ENCODE measurements around the gene ADCY3. TPM values are rescaled to one million over a fixed set of nuclear protein-coding genes. Genes with fewer than 3 reads are reported as not detected.

ADCY3 gene
- total RNA-seq: 15.4 TPM
- long read RNA-seq, partial matches to known transcripts: 3 of 21 reads
- long read RNA-seq, other reads (novel, unspliced or antisense): 18 of 21 reads

- no peak for DNase-seq (ENCODE audit: low spot score)
- intact Hi-C loops (cut with DNase I): no loop called here
Measured at GRCh38 chr2:24920098-24920808, at the start of gene ADCY3. TSS of gene ADCY3 (minus strand) at chr2:24920237. CDS start at chr2:24918987, 1,250 bp downstream.

GRCh38 chr2:24969784-24970183, 49.7 kb upstream of the ADCY3 start:
- DNase-seq (ENCODE audit: low spot score): no peak
- intact Hi-C loops (cut with DNase I): loop anchor here (2.0 to 10.0 kb wide), 2 partner anchors 73 to 395 kb away; partner anchors contain the start of gene EFR3B

DNA sequence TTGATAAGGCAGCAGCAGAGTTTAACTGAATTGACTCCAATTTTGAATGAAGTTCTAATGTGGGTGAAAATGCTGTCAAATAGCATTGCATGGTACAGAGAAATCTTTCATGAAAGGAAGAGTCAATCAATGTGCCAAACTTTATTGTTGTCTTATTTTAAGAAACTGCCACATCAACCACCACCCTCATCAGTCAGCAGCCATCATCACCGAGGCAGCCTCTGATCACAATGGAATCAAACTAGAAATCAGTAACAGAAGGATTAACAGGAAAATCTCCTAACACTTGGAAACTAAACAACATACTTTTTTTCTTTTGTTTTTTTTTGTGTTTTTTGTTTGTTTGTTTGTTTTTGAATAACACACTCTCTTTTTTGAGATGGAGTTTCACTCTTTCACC, 41.9 kb upstream of the ADCY3 start:
- DNase-seq (ENCODE audit: low spot score): no peak
- intact Hi-C loops (cut with DNase I): no loop called here

DNA sequence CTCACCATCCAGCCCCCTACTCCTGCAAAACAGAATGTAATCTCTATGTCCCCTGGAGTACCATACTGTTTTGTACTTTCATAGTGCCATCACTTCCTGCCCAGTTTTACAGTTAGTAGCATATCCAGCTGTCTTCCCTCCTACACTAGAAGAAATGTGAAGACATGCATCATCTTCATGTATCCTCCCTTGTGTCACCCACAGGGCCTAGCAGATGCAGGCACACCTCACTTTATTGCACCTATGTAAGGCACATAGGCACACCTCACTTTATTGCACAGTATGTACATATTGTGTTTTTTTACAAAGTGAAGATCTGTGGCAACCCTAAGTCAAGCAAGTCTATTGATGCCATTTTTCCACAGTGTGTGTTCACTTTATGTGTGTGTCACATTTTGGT, 39.7 kb upstream of the ADCY3 start:
- no peak for DNase-seq (ENCODE audit: low spot score)
- intact Hi-C loops (cut with DNase I): no loop called here

GRCh38 chr2:24958411-24958935, 38.4 kb upstream of the ADCY3 start:
- intact Hi-C loops (cut with DNase I): no loop called here
- no peak for DNase-seq (ENCODE audit: low spot score)

- no peak for DNase-seq (ENCODE audit: low spot score)
- intact Hi-C loops (cut with DNase I): no loop called here
Measured at GRCh38 chr2:24957976-24958375, 37.9 kb upstream of the ADCY3 start.

DNA sequence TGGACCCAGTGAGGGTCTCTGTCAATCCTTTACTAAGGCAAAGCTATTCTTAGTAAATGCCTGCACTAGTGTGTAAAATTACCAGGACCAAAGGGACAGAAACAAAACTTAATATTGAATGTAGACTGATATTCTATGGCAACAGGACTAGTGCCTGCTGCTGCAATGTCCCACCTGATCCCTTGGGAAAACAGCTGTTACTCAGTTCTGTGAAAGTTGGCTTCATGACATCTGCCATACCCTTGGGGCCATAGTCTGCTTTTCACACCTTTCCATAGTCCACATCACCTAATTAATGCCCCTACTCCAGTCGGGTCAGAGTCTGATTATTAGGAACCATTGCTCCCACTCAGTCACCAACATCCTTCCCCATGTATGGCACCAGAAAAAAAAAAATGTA, 37.2 kb upstream of the ADCY3 start:
- no peak for DNase-seq (ENCODE audit: low spot score)
- intact Hi-C loops (cut with DNase I): no loop called here

- DNase-seq (ENCODE audit: low spot score): no peak
- intact Hi-C loops (cut with DNase I): no loop called here
Measured at GRCh38 chr2:24955921-24956320, 35.9 kb upstream of the ADCY3 start.

- DNase-seq (ENCODE audit: low spot score): no peak
- intact Hi-C loops (cut with DNase I): no loop called here
Measured at GRCh38 chr2:24955232-24955631, 35.2 kb upstream of the ADCY3 start.

- no peak for DNase-seq (ENCODE audit: low spot score)
Measured at GRCh38 chr2:24950102-24950501, 30.1 kb upstream of the ADCY3 start.

GRCh38 chr2:24948506-24948905, 28.5 kb upstream of the ADCY3 start:
- intact Hi-C loops (cut with DNase I): no loop called here
- DNase-seq (ENCODE audit: low spot score): no peak

More at GRCh38 chr2:24950102-24950501, 30.1 kb upstream of the ADCY3 start:
- intact Hi-C loops (cut with DNase I): no loop called here

DNA sequence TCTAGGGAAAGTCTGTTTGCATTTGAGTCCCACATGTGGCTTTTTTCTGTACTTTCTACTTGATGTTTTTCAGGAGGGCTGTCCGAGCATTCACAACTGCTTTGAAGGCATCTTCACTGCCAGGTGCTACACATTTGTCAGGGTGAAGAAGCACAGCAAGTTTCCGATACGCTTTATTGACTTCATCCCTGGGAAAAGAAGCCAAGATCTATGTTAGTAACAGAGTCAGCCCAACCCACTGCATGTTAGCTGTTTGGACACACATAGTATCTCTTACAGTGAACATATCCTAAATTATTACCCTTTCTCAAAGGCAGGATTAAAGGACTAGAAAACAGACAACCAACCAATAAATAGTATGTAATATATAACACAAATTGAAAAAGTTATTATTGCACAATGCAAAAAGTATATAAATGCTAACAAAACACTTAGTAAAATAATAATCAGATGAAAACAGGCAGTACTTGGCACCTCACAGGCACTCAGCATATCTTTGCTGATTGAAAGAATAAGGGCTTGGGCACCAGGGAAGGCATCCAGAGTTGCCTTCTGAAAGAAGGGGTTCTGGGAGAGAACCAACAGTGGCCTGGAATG, 27.6 kb upstream of the ADCY3 start:
- intact Hi-C loops (cut with DNase I): no loop called here
- DNase-seq (ENCODE audit: low spot score): no peak

DNA sequence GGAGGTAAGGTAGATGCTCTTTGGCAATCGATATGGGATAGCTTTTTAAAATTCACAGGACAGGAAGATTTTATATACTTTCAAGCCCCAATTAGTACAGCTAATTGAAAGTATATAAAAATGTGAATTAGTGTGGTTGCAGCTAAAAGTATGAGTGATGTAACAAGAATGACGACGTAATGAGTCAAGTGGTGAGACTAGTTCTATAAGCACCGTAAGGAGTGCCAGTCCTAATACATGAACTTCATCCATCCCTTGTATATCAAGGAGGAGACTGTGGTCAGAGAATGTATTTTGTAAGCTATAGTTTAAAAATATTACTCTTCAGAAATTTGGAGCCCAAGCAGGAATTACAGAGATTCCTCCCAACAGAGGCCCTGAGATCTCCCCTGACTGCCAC, 25.9 kb upstream of the ADCY3 start:
- no peak for DNase-seq (ENCODE audit: low spot score)
- intact Hi-C loops (cut with DNase I): no loop called here

- intact Hi-C loops (cut with DNase I): no loop called here
Measured at GRCh38 chr2:24943427-24944053, 23.5 kb upstream of the ADCY3 start.

GRCh38 chr2:24939353-24939752, 19.3 kb upstream of the ADCY3 start:
- no peak for DNase-seq (ENCODE audit: low spot score)
- intact Hi-C loops (cut with DNase I): no loop called here

More at GRCh38 chr2:24943427-24944053, 23.5 kb upstream of the ADCY3 start:
- DNase-seq (ENCODE audit: low spot score): no peak

DNA sequence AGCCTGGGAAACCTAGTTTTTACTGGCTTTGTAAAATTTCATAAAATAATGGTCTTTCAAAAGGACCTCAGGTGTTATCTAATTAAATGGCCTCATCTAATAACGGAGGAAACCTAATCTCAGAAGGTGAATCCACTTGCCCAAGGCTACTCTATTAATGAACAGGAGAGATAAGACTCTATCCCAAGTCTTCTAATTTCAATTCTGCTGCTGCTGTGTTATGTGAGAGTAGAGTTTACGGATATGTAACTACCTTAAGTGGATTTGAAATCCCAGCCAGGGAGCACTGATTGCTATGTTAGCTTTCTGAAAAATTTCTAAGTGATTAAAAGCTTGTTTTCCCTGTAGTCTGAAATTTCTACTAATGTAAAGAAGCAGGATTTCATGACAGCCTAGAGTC, 17.2 kb upstream of the ADCY3 start:
- intact Hi-C loops (cut with DNase I): no loop called here
- DNase-seq (ENCODE audit: low spot score): no peak

- no peak for DNase-seq (ENCODE audit: low spot score)
- intact Hi-C loops (cut with DNase I): no loop called here
Measured at GRCh38 chr2:24935145-24935544, 15.1 kb upstream of the ADCY3 start.

GRCh38 chr2:24932715-24933114, 12.7 kb upstream of the ADCY3 start:
- intact Hi-C loops (cut with DNase I): no loop called here
- DNase-seq (ENCODE audit: low spot score): no peak

DNA sequence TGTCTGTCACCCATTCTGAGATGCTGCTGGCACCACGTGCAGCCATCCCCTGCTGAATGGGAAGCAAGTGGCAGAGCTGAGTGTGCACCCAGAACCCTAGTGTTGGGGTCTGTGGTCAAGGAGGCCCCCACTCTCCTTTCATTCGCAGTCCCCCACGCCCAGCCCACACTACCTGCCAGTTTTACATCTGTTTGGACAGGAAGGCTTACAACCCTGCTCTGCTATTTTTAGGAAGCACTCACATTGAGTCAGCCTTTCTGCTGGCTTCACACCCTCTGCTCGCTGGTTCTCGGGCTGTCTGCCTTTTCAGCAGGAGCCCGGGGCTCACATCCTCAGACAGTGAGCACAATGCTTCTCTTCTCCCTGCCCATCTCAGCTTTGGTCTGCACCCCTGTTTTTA, 10.7 kb upstream of the ADCY3 start:
- intact Hi-C loops (cut with DNase I): no loop called here
- DNase-seq (ENCODE audit: low spot score): no peak

GRCh38 chr2:24929230-24929629, 9.2 kb upstream of the ADCY3 start:
- intact Hi-C loops (cut with DNase I): no loop called here
- no peak for DNase-seq (ENCODE audit: low spot score)

- no peak for DNase-seq (ENCODE audit: low spot score)
- intact Hi-C loops (cut with DNase I): no loop called here
Measured at GRCh38 chr2:24928036-24928435, 8.0 kb upstream of the ADCY3 start.

All from cardiac septum (tissue), 1 donor.